ENCODE results near the gene NALCN.

NALCN gene

DNA sequence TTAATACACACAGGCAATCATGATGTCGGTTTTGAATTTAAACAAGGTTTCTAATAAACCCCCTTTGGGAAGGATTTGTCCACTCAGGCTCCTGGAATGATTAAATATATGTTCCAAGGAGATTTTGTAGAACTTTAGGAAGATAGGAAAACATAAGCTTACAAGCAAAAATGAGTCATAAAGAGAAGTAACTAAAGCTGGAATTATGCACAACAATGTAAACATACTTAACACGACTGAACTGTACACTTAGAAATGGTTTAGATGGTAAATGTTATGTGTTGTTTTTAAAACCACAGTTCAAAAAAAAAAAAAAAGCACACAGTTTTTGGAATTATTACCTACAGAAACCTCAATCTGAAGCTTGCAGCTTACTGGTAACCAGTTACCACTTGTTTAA lies 304.4 kb downstream of the NALCN start:
- no peak for DNase-seq

DNA sequence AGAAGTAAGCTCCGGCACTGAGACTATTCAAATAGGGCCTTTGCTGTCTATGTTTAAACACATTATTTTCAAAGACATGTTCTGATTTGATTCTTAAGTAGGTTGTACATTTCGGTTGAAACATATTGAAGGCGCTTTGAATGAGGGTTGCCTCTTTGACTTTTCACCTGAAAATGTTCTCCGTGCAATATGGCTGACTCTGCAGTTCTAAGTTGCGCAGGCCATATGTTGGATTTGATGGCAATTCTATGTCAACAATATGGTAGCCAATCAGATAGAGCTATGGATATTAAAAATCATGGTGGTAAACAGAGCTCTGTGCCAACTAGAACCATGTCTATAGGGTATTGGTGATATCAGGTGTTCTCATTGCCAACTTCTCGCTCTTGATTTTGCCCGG lies 307.3 kb downstream of the NALCN start:
- DNase-seq = no peak

DNA sequence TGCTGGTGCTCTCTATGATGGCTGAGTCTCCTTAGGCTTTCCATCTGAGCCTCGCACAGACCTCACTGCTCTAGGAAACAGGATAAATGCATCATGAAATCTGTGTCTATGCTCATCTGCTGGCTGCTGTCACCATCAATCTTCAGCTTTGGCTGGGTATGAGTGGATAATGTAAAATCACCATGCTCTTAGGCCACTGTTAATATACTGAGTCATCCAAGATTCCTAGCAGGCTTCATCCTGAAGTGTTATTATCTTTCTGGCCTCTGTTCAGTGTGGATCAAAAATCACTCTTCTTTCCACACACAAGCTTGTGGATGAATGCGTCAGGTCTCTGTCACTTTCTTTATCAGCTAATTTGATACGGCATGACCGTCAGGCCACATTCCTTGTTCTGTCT lies 317.4 kb downstream of the NALCN start:
- DNase-seq = no peak

DNA sequence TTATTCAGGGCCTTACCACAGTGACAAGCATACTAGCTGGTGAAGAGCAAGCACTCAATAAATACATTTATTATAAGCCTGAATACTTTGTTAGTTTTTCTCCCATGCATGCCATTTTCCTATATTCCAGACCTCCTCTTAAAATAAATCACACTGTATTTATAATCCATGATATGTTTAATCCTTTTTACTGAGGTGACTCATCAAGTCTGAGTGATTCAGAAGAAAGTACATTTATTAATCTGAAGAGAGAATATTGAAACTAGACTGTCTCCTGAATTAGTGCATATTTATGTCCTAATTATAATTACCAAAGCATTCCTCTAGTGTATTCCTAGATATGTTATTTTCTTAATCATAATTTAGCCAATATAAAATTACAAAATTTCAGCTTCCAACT lies 323.3 kb downstream of the NALCN start:
- DNase-seq = no peak

DNA sequence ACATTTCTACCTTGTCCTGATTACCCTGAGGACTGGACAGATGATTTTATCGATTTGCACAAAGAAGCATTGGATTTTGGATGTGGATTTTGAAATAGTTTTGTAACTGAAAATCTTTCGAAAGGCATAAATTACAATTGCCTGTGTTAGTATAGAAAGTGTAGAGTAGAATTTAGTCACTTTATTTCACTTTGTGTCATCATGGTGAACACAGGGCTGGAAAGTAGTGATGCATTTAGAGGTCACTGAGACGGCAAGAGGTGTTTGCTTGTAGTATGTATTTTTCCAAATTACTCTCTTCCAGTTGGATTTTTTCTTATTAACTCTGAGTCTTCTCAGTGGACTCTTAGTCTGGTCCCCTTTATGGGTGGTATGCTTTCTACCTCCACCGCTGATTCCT lies 326.0 kb downstream of the NALCN start:
- no peak for DNase-seq

DNA sequence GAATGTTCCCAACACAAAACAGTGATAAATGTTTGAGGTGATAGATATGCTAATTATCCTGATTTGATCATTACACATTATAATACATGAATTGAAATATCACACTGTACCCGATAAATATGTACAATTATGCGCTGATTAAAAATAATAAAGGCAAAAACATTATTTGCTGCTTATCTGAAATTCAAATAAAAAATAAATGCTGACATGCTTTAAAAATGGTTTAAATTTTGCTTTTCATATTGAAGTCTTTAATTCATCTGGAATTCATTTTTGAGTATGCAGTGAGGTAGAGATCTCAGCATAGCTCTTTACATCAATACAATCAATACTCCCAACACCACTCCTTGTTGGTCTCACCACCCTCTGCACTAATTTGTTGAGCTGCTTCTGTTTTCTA lies 330.8 kb downstream of the NALCN start:
- no peak for DNase-seq

DNA sequence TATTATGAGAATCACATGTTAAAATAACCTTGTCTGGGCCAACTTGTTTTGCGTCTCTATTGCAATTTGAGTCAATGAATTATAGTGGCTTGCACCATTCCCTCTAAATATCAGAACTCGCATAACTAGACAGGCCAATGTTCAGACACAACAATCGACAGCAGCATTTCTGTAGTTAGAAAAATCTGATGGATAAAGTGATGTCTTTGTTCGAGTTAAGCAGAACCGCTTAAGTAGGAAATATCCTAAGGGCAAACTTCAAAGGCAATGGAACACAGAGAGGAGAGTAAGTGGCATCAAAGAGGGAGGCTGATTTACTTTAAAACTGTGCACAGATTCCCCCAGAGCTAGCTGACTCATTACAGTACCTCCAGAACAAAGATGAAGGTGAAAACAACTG lies 333.9 kb downstream of the NALCN start:
- DNase-seq = no peak

DNA sequence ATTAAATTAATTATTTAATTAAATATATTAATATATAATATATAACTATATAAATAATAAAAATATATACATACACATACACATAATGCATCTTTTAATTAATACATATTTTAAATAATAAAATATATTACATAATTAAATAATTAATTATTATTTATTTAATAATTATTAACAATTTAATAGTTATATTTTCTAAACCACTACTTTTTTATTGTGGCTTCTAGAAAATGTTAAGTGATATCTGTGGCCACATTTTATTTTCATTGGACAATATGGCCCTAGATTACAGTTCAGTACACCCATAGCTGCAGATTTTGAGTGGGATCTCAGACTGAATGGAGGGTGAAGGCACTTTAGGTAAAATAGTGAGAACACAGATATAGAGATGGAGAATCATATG lies 335.7 kb downstream of the NALCN start:
- DNase-seq = no peak

DNA sequence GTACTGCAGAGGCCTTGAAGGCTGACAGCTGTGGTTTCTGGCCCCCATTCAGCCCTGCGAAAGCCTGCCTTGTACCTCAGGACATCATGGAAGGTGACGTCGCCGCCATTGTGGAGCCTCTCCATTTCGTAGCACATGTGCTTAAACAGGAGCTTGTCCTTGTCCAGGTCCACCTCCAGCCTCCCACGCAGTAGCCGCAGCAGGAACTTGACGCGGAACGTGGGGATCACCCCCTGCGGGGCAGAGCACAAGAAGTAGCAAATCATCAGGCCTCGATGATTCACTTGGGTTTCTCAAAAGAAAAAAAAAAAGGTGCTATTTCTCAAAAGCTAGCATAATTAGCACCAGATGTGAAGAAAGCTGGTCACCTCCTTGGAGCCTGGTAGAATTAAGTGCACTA lies 351.0 kb downstream of the NALCN start:
- no peak for DNase-seq

DNA sequence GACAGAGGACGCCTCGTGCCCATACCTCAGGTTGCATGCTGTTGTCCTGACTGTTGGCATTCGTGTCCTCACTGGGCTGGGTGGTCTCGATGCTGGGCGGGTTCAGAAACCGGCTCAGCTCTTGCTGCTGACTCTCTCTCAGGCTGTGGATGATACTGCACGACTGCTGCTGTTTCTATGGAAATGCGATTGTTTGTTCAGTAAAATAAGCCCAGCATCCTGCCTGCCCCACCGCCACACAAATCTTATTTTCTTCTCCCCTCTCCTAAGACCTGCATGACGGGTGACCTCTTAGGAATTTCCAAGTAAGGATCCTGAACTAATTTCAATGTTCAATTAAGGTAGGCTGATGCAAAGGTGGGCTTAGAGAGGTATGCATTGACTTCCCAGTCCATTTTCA lies 356.5 kb downstream of the NALCN start:
- DNase-seq = no peak

DNA sequence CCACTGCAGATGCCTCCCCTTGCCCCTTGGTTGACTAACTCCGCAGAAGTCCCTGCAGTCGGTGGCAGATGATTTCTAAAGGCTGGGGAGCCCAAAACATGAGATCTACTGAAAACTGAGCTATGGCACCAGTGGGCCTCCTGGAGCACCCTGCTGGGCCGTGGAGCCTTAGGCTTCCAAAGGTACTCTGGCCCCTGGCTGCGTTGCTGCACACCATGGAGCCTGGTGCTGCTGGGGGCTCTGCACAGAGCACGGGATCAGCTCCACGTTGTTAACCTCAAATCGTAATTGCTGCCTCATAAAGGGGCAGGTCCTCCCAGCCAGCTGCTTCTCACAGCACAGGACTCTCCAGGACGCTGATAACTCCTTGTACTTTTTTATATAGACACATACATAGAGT lies 357.5 kb downstream of the NALCN start:
- DNase-seq = no peak

DNA sequence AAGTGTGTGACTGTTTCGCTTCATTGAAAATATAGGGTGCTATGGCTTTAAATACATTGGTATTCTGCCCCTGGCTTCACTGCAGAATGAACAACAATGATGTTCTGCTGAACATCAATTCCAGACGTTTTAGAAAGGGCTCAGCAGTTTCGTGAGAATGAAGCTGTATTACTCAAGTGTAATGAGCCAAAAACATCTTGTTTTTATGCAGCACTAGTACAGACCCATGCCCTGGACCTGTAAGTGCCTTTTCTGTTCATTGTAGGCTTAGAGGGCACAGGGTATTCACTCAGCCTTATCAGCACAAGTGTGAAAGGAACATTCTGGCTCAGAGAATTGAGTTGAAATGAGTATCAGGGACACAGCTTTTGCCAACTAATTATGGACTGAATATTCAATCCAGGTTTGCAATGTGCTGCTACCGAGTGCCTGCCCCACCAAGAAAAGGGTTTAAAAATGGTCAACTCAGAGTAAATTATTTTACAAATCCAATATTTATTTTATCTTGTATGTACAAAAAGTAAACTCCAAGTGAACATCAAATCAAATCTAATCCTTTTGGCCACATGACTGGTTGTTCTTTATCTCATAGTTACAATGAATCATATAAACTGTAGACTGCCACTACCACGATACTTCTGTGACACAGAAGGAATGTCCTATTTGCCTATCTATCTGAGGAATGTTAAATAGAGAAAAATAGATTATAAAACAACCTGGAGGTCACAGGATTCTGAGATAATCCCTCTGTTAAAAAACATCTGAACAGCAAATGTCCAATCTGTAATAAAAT lies 362.8 kb downstream of the NALCN start:
- no peak for DNase-seq

DNA sequence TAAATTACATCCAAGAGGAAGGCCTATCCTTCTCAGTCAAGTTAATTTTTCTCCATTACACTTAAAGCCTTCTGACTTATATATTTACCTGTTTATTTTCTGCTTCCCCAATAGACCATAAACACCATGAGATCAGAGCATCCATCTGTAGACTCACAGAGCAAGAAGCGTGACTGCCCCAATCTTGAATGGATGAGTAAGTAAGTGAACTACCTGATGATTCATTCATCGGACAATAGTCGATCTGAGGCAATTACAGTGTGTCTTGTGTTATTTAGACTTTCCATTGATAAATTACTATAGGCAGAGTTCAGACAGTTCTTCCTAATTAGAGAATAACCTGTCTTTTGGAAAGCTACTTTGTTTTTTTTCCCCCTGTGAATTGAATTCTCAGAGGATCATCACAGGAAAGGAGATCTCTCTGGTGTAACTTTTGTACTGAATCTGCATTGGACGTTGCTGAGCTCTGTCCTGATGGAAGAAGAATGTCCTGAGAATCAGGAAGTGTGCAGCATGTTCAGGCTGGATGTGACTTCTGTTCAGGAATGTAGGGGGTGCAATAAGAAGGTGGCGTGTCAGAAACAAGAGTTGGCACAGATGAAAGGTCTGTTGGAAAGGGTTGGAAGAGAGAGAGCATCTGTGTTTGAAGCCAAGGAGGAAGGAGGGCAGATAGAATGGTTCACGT lies 367.0 kb downstream of the NALCN start:
- no peak for DNase-seq

DNA sequence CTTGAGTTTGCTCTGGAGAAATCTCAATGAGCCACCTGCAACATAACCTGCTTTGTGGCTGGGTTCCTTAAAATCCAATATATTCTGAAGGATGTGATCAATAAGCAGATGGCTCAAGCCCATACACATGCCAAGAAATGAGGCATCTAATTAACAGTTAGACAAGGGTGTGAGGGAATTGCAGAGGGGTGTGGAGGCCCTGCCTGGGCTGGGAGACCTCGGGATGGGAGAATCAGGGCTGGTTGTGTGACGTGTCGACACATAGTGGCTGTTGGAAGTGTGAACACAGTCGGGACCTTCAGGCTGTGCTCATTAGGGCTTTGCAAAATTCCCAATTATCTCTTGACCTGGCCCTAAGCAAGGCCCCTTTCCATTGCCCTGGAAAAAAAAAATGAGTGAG lies 379.8 kb downstream of the NALCN start:
- no peak for DNase-seq

DNA sequence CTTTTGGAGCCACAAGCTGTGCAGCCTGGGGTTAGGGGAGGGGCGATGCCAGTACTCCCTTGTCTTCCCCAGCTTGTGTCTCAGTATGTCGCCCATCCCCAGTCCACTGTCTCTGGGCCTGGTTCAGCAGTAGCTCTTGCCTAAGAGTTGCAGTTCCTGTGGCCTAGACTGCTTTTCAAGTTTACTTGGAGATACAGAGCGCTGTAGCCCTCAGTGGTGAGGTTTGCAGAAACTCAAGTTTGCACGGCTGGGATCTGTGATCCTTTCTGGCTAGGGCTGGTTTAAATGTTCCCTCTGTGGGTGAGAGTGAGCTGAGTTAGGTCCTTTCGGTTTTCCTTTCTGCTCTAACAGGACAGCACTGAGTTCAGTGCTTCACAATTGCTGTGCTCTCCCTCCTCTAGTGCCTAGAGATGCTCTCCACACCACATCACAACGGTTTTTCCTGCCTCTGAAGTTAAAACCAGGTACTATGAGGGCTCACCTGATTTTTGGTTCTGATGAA lies 381.1 kb downstream of the NALCN start:
- no peak for DNase-seq

DNA sequence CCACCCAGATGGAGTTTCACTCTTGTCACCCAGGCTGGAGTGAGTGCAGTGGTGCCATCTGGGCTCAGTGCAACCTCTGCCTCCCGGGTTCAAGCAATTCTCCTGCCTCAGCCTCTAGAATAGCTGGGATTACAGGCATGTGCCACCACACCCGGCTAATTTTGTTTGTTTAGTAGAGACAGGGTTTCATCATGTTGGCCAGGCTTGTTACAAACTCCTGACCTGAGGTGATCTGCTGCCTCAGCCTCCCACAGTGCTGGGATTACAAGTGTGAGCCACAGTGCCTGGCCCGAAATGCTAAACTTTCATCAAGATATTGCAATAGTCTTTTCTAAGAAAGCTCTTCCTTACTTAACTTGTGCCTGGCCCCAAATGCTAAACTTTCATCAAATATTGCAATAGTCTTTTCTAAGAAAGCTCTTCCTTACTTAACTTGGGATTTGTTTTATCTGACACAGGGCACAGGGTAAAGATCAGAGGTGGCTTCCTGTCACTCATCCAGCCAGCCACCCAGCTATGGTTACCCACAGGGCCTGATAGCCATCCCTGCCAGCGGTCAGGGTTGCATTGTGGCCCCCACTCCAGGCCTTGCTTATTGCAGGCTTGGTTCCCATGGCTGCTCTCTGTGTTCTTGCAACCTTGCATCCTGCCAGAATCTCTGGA lies 389.4 kb downstream of the NALCN start:
- DNase-seq = no peak

DNA sequence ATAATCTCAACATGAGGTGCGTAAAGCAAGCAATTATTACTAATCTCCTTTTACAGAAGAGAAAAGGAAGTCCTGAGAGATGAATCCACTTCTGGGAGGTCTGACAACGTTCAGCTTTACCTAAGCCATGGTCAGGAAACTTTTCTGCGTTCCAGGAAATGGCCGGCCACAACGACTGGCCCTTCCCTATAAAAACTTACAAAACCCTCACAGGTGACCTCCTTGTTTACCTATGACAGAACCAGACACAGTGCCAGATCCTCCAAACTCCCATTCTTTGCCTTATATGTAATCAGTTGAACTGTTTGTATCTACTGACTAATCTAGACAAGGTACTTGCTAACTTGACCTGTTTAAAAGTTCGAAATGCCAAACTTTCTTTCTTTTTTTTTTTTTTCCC lies 390.0 kb downstream of the NALCN start:
- no peak for DNase-seq

DNA sequence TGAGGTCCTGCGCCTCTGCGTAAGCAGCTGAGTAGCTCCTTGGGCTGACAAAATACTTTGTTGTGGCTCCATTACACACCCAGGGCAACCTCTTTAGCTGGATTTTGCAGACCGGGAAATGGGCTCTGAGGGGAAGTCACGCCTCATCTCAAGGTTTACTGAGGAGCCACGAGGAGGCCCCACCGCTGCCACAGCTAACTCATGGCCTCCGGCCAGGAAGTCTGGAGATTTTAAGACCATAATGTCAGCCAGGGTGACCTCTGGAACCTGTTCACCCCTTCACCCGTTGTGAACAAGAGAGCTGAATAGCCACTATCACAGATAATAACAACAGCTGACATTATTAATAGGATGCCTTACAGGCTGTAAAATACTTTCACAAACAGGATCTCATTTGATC lies 390.4 kb downstream of the NALCN start:
- DNase-seq = no peak

DNA sequence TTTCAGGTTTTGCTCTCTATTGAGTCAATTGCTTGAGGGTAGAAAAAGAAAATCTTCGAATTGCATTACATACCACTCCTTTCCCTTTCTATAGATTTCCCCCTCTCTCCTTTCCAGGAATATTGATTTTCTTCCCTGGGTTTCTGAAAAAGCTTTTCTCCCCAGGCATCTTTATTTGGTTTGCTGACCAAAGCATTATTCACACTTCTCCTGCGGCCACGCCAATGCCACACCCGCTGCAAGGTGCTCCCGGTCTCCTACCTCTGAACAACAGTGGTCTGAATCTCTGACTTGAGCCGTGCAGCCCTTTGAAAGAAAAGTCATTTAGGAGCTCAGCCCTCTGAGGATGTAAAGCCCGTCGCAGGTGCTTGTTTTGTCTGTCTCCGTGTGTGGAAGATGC lies 390.8 kb downstream of the NALCN start:
- DNase-seq = no peak

DNA sequence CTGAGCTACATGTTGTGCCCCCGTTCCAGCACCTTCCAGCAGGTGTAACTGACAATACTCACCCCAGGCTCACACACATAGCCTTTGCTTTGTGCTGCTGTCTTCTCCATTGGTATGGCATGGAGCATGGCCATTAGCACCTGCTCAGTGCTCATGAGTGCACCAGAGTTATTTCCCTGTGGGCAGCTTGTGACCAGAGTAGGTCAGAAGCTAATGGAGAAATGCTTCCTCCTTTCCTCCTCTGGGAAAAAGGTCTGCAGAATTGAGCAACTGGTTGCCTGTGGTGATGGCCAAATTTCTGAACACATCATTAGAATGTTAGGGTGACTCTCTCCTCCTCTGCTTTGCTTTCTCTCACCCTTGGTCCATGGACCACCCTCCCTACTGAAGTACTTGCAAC lies 397.2 kb downstream of the NALCN start:
- DNase-seq = no peak

DNA sequence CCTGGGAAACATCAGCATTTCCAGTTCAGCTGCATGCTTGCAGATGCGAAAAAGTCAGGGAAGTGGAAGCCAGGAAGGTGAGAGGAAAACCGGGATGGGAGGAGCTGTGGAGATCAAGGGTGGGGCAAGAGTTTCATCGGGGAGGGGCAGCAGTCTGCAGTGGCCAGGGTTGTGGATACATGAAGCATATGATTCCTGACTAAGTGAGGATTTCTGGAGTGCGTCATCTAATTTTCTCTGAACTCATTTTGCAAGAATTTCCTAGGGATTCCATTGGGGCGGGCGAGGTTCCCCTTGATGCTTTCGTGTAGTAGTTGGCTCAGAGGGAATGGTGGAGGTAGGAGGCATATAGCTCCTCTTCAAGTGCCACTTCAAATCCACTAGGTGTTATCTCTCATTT lies 397.6 kb downstream of the NALCN start:
- DNase-seq = no peak

DNA sequence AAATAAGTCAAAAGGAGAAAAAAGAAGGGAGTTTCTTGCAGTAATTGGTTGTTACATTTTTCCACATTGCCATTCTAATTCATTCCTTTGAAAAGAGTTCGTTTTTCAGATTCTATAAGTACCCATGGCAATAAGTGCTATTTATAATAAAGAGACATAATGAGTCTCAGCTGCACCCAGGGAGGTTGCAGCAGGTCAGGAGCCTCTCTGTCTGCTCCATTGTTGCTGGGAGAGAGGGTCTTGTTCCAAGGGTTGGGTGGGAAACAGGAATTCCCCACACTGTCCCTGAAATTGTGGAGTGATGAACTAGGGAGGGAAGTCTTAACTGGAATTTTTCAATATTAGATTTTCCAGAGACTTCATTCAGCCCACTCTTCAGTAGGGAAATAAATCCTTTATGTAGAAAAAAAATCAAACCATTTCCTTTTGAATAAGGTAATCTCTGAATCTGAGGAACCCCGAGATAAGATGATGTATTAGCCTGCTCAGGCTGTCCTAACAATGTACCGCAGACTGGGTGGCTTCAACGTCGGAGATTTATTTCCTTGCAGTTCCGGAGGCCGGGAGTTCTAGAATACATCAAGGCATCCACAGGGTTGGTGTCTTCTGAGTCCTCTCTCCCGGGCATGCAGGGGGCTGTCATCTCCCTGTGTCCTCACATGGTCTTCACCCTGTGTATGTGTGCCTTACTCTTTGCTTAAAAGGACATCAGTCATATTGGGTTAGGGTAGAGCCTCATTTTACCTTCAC lies 399.0 kb downstream of the NALCN start:
- DNase-seq = no peak

DNA sequence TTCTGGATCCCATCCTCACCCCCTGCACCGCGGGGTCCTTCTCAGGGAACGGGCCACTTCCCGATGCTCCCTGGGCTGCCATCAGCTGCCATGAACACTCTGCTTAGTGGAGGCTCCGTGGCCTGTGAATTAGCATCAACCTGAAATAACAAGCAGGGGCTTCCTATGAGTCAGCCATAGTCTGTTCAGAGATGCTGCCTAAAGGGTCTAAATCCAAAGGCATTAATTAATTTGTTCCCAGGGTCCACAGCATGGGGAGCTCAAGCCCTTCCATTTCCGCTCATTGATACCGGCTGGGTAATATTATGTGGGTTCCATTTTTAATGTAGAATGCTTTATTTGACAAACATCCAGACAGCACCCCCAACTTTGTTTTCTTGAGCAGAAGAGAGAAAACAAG lies 399.8 kb downstream of the NALCN start:
- no peak for DNase-seq

All from activated naive CD4-positive, alpha-beta T cell treated with Interleukin-2 at 50 U/mL for 16 hours (primary cell).